ENCODE measurements around the gene NEUROD4.
"Not testable (repeated sequence)": the region's sequence is repeated elsewhere in the genome, so short reads cannot be mapped to it uniquely, and the experiment has no call there.

The NEUROD4 gene, protein sequence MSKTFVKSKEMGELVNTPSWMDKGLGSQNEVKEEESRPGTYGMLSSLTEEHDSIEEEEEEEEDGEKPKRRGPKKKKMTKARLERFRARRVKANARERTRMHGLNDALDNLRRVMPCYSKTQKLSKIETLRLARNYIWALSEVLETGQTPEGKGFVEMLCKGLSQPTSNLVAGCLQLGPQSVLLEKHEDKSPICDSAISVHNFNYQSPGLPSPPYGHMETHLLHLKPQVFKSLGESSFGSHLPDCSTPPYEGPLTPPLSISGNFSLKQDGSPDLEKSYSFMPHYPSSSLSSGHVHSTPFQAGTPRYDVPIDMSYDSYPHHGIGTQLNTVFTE

DNA sequence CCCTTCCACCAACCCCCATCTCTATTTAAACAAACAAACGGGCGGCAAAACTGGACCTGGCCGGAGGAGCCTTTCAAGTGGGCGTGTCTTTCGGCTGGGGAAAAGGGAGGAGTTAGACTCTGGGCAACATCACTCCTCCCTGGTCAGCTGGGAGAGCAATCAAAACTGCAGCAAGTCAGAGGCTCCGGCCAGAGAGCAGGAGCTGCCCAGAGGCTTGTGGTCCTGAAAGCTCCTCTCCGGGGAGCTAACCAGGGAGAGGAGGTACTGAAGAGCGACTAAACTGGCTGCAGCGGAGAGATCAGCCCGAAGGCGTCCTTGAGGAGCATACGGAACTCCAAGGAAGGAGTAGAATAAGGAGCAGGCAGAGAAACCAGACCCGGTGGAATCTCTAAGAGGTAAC lies at the start of gene NEUROD4:
Gene NEUROD4, plus strand, starts transcription at position 191 of the 400 bp plus-strand sequence. CDS start 6,466 bp downstream, outside the sequence.
- DNase-seq (ENCODE audit: low read depth in 2 of 2), result no peak

DNA sequence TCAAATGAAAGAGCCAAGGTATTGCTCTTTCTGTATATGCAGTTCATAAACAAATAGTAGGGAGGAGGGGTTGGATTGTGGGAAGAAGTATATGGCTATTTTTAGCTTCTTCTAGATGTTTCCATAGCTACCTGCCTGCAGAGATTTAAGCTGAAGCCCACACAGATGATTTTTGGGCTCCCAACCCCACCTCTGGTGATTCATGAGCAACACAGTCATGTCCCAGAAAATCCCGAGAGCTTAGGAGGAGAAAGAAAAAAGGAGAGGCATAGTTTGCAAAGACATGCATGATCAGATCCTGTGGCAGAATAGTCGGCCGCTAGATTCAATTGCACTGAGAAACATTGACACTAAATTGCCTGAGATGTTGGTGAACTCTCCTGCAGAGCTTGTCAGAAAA lies 49.0 kb upstream of the NEUROD4 start:
- no peak for DNase-seq (ENCODE audit: low read depth in 2 of 2)

DNA sequence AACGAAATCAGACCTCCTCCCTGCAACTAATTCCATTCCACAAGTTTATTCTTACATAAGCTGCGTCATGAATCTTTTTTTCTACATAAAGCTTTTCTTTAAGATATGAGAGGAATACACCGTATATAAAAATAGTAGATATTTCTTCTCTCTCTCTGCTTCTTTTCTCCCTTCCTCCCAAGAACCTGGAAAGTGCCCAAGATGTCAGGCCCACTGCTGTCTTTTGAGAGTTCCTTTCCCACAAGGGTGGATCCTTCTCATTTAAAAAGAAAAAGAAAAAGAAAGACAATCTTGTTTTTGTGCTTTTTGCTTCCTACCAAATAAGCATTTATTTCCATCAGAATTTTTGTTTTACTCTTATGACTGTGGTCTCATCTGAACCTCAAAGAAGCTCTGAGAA lies 46.2 kb upstream of the NEUROD4 start:
- no peak for DNase-seq (ENCODE audit: low read depth in 2 of 2)

DNA sequence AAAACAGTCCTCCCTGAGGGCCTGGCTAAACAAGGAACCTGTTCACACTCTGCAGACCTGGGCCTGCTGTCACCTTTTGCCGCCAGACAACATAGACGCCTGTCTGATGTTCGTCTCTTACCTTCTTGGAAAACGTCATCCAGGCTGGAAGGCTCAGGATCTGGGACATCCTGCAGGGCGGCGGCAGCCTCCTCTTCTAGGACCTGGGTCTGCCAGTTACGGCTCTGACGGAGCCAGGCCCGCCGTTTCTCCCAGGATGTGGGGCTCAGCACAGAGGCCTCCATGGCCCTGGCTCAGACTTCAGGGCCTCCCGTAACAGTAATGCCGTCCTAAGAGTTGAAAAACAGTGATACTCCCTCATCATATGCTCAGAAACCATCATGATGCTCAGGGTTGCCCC lies 45.5 kb upstream of the NEUROD4 start:
- no peak for DNase-seq (ENCODE audit: low read depth in 2 of 2)

DNA sequence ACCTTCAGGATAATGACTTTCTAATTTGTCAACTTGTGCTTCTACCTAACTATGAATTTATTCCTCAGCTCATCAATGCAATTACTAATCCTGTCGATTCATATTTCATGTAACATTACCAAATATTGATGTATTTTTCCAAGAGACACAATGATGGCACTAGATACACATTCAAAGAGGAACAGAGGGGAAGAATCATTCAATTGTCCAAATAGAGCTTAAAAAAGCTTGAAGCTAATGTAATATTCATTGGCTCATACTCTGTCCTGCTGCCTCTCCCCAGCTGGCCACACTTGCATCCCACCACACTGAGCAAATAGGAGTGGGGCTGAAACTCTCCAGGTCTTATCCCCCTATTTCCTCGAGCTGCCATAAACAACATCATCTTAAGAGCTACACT lies 44.5 kb upstream of the NEUROD4 start:
- DNase-seq (ENCODE audit: low read depth in 2 of 2), result no peak

DNA sequence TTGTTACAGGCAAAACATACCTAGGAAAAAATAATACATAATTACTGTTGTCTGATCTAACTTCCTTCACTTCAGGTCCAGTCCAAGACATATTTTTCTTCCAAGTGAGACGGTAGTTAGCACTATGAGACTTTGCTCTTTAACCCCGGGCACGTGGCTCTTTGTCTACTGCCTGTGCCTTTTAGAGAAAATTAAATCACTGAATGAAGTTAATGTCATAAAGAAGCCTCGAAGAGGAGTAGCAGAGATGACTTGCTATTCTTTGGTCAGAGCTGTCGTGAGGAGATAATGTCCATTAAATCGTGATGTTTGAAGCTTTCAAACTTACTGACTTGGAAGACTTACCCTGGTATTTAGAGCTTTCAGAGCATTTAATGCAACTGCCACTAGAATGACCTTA lies 43.9 kb upstream of the NEUROD4 start:
- no peak for DNase-seq (ENCODE audit: low read depth in 2 of 2)

DNA sequence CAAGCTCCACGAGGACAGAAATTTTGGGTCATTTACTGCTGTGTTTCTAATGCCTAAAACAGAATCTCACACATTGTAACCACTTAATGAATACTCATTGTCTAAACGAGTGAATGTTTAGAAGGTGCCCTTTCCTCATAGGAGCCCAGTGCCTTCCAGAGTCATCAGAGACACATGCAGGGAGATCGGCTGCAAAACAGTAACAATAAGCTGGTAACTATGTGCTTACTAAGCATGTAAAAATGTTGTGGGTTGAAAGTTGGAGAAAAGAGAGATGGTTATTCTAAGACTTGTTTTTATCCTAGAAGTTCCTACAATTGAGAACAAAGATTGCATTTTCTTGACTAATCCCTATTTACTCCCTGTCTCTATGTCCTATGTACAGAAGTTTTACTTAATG lies 42.6 kb upstream of the NEUROD4 start:
- no peak for DNase-seq (ENCODE audit: low read depth in 2 of 2)

DNA sequence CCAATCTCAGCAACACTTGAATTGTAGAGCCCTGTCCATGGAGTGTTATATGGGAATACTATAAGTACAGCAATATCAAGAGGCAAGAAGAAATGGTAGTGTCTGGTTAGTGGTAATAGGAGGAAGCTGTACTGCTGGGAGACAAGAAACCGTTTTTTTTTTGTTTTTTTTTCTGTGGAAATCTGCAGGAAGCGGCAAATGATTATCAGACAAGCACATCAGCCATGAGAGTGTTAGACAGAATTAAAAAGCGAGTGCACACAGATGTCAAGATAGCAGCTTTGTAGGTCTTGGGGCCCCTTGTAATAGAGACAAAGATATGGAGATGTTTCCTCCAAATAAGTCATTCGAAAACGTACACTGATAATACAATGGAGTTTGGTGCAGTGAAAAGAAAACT lies 41.9 kb upstream of the NEUROD4 start:
- DNase-seq (ENCODE audit: low read depth in 2 of 2), result no peak

DNA sequence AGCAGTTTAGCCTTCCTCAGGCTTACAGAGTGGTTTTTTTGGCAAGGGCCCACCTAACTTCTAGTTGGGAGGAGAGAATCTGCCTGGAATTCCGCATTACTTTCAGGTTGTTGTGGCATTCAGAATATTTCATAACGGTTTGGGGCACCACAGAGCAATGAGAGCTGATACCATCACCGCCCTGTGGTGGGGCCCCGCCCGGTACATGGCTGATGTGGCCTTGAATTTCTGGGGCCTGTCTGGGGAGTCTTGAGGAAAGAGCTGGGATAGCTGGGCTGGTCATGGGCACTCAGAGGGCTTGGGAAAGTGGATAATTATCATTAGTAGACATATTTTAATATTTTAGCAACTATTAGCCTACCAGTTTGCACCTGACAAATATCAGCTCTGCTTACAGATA lies 39.4 kb upstream of the NEUROD4 start:
- DNase-seq (ENCODE audit: low read depth in 2 of 2), result no peak

DNA sequence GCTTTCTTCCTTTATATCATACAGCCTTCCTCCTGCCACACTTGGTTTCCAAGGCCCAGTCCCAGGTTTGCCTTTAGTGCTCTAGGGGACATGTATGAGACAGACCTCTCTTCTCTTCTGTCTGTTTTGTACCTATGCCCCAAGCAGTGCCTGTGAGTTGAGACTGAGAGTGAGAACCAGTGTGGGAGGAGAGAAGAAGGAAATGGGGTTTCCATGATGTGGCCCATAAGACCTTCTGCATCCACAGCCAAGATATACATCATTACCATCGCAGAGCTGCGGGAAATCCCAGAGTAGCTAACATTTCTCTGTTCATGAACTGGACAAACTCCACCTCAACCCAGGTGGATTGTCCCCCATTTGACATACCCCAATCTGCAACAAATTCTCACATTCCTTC lies 38.0 kb upstream of the NEUROD4 start:
- DNase-seq (ENCODE audit: low read depth in 2 of 2), result peak in 1 of 2 donors; percentile 44

DNA sequence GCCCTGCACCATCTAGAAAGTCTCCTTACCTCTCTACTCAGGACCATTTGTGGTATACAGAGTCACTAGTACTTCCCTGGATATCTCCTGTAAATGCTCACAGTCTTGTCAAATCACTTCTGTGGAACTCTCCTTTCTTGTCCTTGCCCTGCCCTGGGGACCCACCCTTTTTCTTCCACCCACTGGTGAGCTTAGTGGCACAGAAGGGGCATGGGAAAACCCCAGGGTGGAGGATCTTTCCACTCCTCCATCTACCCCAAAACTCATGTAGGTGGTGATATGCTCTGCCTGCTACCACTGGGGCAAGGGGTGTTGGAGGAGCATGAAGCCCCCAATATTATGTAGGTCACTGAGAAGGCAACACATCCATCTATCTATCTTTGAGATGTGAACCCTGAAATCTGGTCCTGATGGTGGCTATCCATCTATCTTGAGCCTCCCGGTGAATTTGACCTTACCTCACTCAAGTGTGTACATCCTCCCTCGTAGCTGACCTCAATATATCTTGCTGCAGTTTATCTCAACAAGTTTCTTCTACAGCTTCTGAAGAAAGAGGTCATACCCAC lies 36.2 kb upstream of the NEUROD4 start:
- DNase-seq (ENCODE audit: low read depth in 2 of 2), result peak; percentile 29 to 60

DNA sequence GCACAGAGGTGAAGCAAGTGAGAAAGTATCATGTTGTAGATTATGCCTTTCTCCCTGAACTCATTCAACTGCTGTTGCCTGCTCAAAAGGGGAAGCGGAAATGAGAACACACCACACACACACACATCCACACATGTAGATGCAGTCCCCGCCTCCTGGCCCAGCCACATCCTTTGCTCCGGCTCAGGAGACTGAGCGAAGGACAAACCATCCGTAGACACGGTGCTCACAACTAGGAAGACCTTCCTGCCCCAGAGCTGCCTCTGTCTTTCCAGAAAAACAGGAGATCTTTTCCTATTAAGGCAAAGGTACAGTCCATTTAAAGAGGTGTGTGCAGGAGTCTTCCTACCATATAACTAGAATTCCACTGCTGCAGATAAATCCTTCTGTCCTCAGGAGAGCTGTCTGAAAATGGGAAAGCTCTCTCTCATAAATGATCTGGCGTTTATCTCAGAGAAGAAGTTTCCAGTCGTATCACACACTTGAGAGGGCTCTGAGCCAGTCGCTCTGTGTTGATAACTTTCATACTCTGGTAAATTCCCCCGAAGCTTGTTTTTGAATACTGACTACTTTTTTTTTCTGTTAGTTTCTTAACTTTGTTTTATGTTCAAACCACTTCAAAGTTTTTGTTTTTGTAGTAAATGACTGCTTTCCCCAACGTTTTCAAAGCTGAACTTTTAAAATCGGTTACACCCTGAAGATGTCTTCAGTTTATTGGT lies 35.0 kb upstream of the NEUROD4 start, which contains the start of gene TESPA1:
Gene TESPA1, minus strand, starts transcription at position 105 of the 719 bp plus-strand sequence. CDS start 10,200 bp downstream, outside the sequence.
- peak; percentile 58 to 80 for DNase-seq (ENCODE audit: low read depth in 2 of 2)

DNA sequence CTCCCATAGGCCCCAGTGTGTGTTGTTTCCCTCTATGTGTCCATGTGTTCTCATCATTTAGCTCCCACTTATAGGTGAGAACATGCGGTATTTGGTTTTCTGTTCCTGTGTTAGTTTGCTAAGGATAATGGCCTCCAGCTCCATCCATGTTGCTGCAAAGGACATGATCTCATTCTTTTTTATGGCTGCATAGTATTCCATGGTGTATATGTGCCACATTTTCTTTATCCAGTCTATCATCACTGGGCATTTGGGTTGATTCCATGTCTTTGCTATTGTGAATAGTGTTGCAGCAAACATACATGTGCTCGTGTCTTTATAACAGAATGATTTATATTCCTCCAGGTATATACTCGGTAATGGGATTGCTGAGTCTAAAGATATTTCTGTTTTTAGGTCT lies 33.0 kb upstream of the NEUROD4 start:
- DNase-seq (ENCODE audit: low read depth in 2 of 2), result not testable (repeated sequence)

DNA sequence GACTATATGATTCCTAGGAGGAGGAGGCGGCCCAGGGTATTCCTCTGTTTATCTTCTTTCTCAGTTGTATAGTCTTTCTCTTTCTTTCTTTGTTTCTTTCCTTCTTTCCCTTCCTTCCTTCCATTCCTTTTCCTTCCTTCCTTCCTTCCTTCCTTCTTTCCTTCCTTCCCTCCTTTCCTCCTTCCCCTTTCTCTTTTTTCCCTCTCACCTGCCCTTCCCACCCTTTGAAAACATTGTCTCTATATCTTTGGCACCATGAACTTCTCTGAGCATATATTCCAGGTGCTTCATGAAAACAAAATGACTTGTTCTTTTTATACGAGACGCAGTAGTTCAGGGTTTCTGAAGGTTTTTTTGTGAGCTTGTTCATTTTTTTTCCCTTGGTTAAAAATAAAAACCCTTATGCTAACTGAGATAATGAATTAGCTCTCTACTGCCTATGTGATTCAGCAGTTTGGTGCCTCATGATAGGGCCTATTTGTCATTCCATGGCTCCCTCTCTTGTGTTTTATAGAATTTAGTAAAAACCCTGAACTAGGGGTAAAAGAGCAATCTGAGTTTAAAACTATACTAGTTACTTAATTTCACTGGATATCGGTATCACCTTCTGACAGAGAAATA lies 32.1 kb upstream of the NEUROD4 start:
- DNase-seq (ENCODE audit: low read depth in 2 of 2), result no peak

DNA sequence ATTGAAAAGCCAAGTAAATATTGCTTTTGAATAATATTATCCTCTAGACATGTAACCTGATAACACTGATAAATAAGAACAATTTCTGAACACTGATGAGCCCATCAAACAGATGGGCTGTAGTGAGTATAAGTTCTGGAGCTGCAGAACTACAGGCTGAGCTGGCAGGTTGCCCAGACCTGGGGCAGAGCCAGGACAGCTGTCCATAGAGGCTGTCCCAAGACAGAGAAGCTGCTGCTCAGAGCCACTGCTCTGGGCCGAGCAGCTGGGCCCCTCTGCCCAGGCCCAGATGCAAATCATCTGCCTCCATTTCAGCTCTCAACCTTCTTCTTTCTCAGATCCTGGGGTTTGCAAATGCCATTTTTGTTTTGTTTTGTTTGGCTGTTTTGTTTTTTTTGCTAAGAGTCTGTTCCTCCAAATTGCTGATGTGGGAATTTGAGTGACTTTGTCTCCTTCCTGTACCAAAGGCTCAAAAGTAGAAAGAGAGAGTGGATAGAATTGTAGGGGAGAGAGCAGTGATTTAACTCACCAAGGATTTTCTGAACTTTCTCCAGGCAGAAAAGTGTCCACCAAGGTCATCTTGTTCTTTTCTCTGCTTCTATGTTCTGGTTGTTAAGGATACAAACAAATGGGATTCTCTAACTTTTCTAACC lies 31.2 kb upstream of the NEUROD4 start:
- DNase-seq (ENCODE audit: low read depth in 2 of 2), result no peak

DNA sequence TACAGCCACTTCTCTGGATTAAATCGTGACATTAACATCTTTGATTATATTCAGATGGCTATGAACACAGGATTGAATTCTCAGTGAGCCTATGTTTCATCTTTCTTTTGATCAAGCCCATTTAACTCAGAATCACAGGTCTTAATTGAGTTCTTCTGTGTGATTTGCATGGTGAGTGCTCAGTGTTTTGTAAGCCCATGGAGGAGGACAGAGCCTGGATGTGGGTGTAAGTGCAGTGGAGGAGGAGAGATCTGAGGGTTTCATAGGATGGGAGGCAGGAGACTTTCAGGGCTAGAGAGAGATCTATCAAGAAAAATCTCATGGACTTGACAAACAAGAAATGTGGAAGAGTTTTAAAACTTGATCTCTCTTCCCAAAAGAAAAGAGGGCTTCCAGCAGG lies 29.9 kb upstream of the NEUROD4 start:
- no peak for DNase-seq (ENCODE audit: low read depth in 2 of 2)

DNA sequence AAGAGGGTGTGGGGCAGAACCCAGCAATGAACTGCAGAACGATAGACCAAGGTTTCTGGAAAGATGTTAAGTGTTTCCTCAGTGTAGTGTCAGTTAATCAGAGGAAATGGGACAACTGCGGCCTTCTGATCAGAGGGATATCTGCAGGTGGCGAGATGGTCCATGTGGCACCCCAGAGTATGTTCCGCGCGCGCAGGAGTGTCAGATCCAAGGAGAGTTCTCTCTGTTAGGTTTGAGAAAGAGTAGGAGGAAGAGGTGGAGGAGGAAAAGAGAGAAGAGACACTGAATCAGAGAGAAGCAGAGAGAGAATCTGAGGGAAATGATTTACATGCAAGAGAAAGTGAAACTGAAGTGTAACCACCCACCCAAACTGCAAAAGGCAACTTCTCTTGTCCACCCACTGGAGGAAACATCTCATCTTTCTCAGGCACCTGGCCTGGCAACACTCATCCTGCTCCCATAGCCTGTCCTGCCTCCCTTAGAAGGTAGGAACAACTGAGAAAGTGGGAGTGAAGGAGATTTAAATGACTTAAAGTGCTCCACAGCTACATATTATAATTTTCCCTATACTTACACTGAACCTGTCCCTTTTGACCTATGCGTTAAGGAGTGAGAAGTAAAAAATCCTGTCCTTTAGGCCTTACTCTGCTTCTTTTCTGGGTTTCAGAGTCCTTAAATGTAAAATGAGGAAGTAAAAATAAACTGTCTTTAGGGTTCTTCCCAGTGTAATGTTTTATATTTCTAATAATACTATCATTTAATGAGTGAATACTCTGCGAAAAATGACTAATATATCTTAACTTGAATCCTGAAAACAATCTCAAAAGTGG lies 28.4 kb upstream of the NEUROD4 start:
- DNase-seq (ENCODE audit: low read depth in 2 of 2), result peak in 1 of 2 donors; percentile 26

DNA sequence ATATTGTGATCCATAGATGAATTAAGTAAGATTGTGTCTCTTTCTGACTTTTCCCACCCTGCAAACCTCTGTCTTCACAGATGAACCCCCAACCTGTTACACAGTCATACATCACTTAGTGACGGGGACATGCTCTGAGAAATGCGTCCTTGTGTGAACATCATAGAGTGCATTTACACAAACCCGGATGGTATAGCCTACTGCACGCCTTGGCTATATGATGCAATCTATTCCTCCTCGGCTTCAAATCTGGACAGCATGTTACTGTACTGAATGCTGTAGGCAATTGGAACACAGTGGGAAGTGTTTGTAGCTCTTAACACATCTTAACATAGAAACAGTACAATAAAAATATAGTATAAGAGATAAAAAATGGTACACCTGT lies 27.8 kb upstream of the NEUROD4 start:
- DNase-seq (ENCODE audit: low read depth in 2 of 2), result no peak

DNA sequence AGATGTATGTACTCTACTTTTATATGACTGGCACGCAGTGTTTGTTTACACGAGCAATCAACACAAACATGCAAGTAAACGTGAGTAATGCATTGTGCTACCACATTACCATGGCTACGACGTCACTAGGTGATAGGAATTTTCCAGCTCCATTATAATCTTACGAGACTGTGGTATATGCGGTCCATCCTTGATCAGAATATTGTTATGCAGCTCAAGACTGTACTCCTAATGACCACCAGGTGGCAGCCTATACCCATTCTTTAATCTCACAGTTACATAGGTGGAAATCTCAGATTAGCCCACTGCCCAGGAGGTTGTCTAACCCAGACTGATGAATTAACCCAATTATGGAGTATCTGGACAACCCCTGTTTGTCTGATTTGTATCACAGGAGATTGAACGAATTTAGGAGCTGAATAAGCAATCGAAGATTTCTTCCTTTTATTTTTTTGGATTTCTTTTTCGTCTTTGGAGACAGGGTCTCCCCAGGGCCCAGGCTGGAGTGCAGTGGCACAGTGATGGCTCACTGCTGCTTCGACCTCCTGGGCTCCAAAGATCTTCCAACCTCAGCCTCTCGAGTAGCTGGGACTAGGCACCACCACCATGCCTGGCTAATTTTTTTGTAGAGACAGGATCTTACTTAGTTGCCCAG lies 26.5 kb upstream of the NEUROD4 start:
- DNase-seq (ENCODE audit: low read depth in 2 of 2), result peak in 1 of 2 donors; percentile 36

DNA sequence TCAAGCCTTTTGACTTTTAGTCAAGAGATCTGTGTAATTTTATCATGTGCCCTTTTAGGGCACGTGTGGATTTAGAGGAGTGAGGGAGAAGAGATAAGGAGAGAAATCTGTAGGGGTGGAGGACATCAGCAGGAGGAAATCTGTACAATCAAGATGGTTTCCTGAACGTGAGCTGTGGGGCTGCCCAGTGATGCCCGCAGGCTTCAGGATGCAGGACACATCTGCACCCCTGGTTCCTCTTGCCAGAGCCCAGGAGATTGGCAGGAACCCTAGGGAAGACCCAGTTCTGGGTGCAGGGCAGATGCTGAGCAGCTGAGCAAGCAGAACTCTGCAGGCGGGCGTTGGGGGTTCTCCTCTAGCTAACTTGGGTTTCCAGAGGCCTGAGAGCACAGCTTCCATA lies 23.6 kb upstream of the NEUROD4 start:
- no peak for DNase-seq (ENCODE audit: low read depth in 2 of 2)
